ENCODE results near the gene IFNLR1.

Gene IFNLR1

DNA sequence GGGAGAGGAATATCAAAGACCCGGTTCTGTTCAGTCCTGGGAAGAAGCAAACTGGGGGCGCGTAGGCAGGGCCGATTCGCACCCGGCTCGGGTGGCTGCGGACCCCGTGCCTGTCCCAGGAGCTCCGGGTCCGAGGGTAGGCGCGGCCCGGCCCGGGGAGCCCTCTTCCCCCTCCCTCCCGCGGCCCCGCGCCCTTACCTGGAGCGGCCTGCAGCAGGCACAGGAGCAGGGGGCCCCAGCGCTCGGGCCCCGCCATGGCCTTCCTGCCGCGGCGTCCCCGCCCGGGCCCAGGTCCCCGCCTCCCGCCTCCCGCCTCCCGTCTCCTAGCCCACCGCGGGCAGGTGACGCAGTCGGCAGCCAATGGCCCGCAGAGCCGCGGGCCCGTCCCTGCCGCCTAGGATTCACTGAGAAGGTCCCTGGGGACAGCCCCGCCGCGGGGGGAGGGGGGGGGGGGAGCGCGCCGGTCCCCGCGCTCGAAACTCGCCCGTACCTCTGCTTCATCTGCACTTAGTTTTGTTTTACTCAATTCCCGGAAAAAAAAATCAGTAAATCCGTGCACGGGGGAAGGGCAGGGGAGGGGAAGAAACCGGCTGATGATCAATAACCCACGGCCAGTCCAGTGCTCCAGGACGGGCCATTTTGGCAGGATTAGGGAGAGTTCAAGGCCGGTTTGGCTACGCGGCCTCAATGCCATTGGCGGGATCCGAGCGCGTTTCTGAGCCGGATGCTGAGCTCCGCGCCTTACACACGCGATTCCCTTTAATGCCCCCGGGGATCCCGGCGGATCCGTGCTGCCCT, at the start of gene IFNLR1:
Gene IFNLR1 (minus strand): TSS at position 297 of the 798 bp plus-strand sequence. CDS start 41 bp downstream, at position 256.
- Histone ChIP-seq H3K27me3 (ENCODE audit: control insufficient read depth in 1 of 2, insufficient read depth in 2 of 2, low read length in 2 of 2) (peaks cover 6 to 23% of the 10 kb centered on the region in 2 donors), H3K36me3 (ENCODE audit: control insufficient read depth in 2 of 2, insufficient read depth in 2 of 2, low read length in 2 of 2) (no peaks in the 10 kb centered on the region), H3K4me3 (ENCODE audit: low read length in 2 of 2) (peak within 1 kb of the TSS; percentile 55 to 75), H3K9ac (ENCODE audit: low read length in 2 of 2) (peak within 1 kb of the TSS; percentile 9 to 64), H3K27ac (ENCODE audit: low read length) (no peak within 1 kb of the TSS), H3K4me1 (ENCODE audit: control insufficient read depth, insufficient read depth, low read length) (peaks cover 9% of the 10 kb centered on the region), H3K9me3 (ENCODE audit: control insufficient read depth in 2 of 2, low read length in 2 of 2) (no peaks in the 10 kb centered on the region)

- Histone ChIP-seq H3K36me3 (ENCODE audit: control insufficient read depth in 2 of 2, insufficient read depth in 2 of 2, low read length in 2 of 2) (no peaks in the 10 kb centered on the region), H3K9ac (ENCODE audit: low read length in 2 of 2) (no peak overlapping the region), H3K27me3 (ENCODE audit: control insufficient read depth in 1 of 2, insufficient read depth in 2 of 2, low read length in 2 of 2) (peaks cover 0 to 10% of the 10 kb centered on the region in 2 donors), H3K27ac (ENCODE audit: low read length) (no peak overlapping the region), H3K4me3 (ENCODE audit: low read length in 2 of 2) (no peak overlapping the region), H3K9me3 (ENCODE audit: control insufficient read depth in 2 of 2, low read length in 2 of 2) (peaks cover 0 to 3% of the 10 kb centered on the region in 2 donors), H3K4me1 (ENCODE audit: control insufficient read depth, insufficient read depth, low read length) (peaks cover 3% of the 10 kb centered on the region)
Measured at GRCh38 chr1:24235921-24236788, 49.1 kb upstream of the IFNLR1 start.

DNA sequence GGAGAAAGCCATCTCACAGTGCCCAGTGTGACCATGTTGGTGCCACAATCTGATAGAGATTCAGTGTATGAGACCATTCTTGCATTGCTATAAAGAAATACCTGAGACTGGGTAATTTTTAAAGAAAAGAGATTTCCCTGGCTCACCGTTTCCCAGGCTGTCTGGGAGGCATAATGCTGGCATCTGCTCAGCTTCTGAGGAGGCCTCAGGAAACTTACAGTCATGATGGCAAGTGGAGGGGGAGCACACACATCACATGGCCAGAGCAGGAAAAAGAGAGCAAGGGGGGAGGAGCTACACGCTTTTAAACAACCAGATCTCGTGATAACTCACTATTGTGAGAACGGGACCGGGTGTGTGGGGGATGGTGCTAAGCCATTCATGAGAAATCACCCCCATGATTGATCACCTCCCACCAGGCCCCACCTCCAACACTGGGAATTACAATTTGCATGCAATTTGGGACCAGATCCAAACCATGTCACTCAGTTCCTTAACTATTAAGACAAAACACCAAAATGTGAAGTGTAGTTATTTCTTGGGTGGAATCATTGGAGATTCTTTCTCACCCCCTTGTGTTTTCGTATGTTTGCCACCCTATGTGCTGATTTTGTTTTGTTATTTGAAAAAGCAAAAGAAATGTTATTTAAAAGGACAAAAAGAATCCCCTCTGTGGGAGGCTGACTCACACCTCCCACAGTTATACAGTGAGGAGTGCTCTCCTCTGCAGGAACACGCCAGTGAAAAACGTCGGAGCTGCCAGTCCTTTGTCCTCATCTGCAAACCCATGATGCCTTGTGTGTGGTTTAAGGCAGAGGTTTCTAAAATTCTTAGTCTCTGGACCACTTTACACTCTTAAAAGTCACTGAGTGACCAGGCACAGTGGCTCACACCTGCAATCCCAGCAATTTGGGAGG, 46.9 kb upstream of the IFNLR1 start:
- peaks cover 0 to 10% of the 10 kb centered on the region in 2 donors for H3K27me3 ChIP-seq (ENCODE audit: control insufficient read depth in 1 of 2, insufficient read depth in 2 of 2, low read length in 2 of 2)
- H3K9ac ChIP-seq (ENCODE audit: low read length in 2 of 2): no peak overlapping the region
- H3K36me3 ChIP-seq (ENCODE audit: control insufficient read depth in 2 of 2, insufficient read depth in 2 of 2, low read length in 2 of 2): no peaks in the 10 kb centered on the region
- H3K4me1 ChIP-seq (ENCODE audit: control insufficient read depth, insufficient read depth, low read length): peaks cover 3% of the 10 kb centered on the region
- no peak overlapping the region for H3K4me3 ChIP-seq (ENCODE audit: low read length in 2 of 2)
- no peak overlapping the region for H3K27ac ChIP-seq (ENCODE audit: low read length)
- peaks cover 0 to 3% of the 10 kb centered on the region in 2 donors for H3K9me3 ChIP-seq (ENCODE audit: control insufficient read depth in 2 of 2, low read length in 2 of 2)

- Histone ChIP-seq H3K27ac (ENCODE audit: low read length) (no peak overlapping the region), H3K9me3 (ENCODE audit: control insufficient read depth in 2 of 2, low read length in 2 of 2) (peaks cover 0 to 3% of the 10 kb centered on the region in 2 donors), H3K36me3 (ENCODE audit: control insufficient read depth in 2 of 2, insufficient read depth in 2 of 2, low read length in 2 of 2) (no peaks in the 10 kb centered on the region), H3K4me3 (ENCODE audit: low read length in 2 of 2) (no peak overlapping the region), H3K4me1 (ENCODE audit: control insufficient read depth, insufficient read depth, low read length) (peaks cover 3% of the 10 kb centered on the region), H3K27me3 (ENCODE audit: control insufficient read depth in 1 of 2, insufficient read depth in 2 of 2, low read length in 2 of 2) (peaks cover 0 to 2% of the 10 kb centered on the region in 2 donors), H3K9ac (ENCODE audit: low read length in 2 of 2) (no peak overlapping the region)
Measured at GRCh38 chr1:24231701-24232100, 44.6 kb upstream of the IFNLR1 start.

DNA sequence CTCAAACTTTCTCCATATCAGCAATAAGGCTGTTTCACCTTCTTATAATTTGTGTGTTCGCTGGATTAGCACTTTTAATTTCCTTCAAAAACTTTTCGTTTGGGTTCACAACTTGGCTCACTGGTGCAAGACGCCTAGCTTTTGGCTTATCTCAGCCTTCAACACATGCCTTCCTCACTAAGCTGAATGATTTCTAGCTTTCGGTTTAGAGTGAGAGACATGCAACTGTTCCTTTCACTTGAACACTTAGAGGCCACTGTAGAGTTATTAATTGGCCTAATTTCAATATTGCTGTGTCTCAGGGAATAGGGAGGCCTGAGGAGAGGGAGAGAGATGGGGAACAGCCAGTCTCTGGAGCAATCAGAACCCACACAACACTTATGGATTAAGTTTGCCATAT, 41.2 kb upstream of the IFNLR1 start:
- Histone ChIP-seq H3K27ac (ENCODE audit: low read length) (no peak overlapping the region), H3K9ac (ENCODE audit: low read length in 2 of 2) (no peak overlapping the region), H3K9me3 (ENCODE audit: control insufficient read depth in 2 of 2, low read length in 2 of 2) (no peaks in the 10 kb centered on the region)

GRCh38 chr1:24226749-24227148, 39.7 kb upstream of the IFNLR1 start:
- Histone ChIP-seq H3K9me3 (ENCODE audit: control insufficient read depth in 2 of 2, low read length in 2 of 2) (no peaks in the 10 kb centered on the region), H3K4me3 (ENCODE audit: low read length in 2 of 2) (no peak overlapping the region), H3K27ac (ENCODE audit: low read length) (no peak overlapping the region), H3K27me3 (ENCODE audit: control insufficient read depth in 1 of 2, insufficient read depth in 2 of 2, low read length in 2 of 2) (peaks cover 3 to 7% of the 10 kb centered on the region in 2 donors), H3K36me3 (ENCODE audit: control insufficient read depth in 2 of 2, insufficient read depth in 2 of 2, low read length in 2 of 2) (no peaks in the 10 kb centered on the region), H3K4me1 (ENCODE audit: control insufficient read depth, insufficient read depth, low read length) (no peaks in the 10 kb centered on the region), H3K9ac (ENCODE audit: low read length in 2 of 2) (no peak overlapping the region)

More for the DNA sequence above, 41.2 kb upstream of the IFNLR1 start:
- H3K27me3 ChIP-seq (ENCODE audit: control insufficient read depth in 1 of 2, insufficient read depth in 2 of 2, low read length in 2 of 2): no peaks in the 10 kb centered on the region
- H3K4me3 ChIP-seq (ENCODE audit: low read length in 2 of 2): no peak overlapping the region
- H3K4me1 ChIP-seq (ENCODE audit: control insufficient read depth, insufficient read depth, low read length): no peaks in the 10 kb centered on the region
- H3K36me3 ChIP-seq (ENCODE audit: control insufficient read depth in 2 of 2, insufficient read depth in 2 of 2, low read length in 2 of 2): no peaks in the 10 kb centered on the region

GRCh38 chr1:24224761-24225160, 37.7 kb upstream of the IFNLR1 start:
- Histone ChIP-seq H3K27ac (ENCODE audit: low read length) (no peak overlapping the region), H3K9me3 (ENCODE audit: control insufficient read depth in 2 of 2, low read length in 2 of 2) (no peaks in the 10 kb centered on the region), H3K4me3 (ENCODE audit: low read length in 2 of 2) (no peak overlapping the region), H3K27me3 (ENCODE audit: control insufficient read depth in 1 of 2, insufficient read depth in 2 of 2, low read length in 2 of 2) (peaks cover 8 to 15% of the 10 kb centered on the region in 2 donors), H3K4me1 (ENCODE audit: control insufficient read depth, insufficient read depth, low read length) (no peaks in the 10 kb centered on the region), H3K36me3 (ENCODE audit: control insufficient read depth in 2 of 2, insufficient read depth in 2 of 2, low read length in 2 of 2) (no peaks in the 10 kb centered on the region), H3K9ac (ENCODE audit: low read length in 2 of 2) (no peak overlapping the region)

DNA sequence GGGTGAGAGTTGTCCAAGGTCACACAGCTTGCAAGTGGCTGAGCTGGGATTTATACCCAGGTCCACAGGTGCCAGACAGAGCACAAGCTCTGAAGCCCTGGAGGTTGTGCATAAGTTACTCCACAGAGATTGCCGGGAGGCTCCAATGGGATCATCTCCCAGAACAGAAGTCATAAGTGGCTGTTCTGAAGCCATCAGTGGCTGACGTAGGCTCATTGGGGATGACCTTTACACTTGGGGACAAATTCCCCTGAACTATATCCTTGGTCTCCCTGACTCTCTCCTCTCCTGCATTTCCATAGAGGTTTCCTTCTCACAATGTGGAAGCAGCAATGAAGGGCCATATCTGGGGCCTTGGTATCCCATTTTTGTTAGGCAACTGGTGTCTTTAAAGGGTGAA, 37.0 kb upstream of the IFNLR1 start:
- H3K36me3 ChIP-seq (ENCODE audit: control insufficient read depth in 2 of 2, insufficient read depth in 2 of 2, low read length in 2 of 2): no peaks in the 10 kb centered on the region
- H3K27me3 ChIP-seq (ENCODE audit: control insufficient read depth in 1 of 2, insufficient read depth in 2 of 2, low read length in 2 of 2): peaks cover 12 to 17% of the 10 kb centered on the region in 2 donors
- H3K9me3 ChIP-seq (ENCODE audit: control insufficient read depth in 2 of 2, low read length in 2 of 2): no peaks in the 10 kb centered on the region
- H3K4me3 ChIP-seq (ENCODE audit: low read length in 2 of 2): no peak overlapping the region
- no peaks in the 10 kb centered on the region for H3K4me1 ChIP-seq (ENCODE audit: control insufficient read depth, insufficient read depth, low read length)
- no peak overlapping the region for H3K27ac ChIP-seq (ENCODE audit: low read length)
- no peak overlapping the region for H3K9ac ChIP-seq (ENCODE audit: low read length in 2 of 2)

DNA sequence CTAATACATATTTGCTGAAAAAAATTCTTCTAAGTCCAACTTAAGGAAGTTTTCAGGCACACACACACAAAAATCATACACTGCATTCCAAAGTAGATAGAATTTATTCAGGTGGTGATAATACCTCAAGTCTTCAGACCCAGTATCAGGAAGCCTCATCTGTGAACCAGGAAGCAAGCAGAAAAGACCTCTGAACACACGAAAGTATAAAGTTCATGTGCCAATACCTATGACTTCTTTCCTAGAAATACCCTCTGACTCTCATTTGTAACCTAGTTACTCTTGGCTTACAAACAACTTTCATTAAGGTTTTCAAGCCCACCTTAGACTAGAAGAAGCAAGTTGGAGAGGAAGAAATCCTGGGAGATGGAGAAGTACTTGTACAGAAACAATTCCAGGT, 35.7 kb upstream of the IFNLR1 start:
- no peak overlapping the region for H3K27ac ChIP-seq (ENCODE audit: low read length)

DNA sequence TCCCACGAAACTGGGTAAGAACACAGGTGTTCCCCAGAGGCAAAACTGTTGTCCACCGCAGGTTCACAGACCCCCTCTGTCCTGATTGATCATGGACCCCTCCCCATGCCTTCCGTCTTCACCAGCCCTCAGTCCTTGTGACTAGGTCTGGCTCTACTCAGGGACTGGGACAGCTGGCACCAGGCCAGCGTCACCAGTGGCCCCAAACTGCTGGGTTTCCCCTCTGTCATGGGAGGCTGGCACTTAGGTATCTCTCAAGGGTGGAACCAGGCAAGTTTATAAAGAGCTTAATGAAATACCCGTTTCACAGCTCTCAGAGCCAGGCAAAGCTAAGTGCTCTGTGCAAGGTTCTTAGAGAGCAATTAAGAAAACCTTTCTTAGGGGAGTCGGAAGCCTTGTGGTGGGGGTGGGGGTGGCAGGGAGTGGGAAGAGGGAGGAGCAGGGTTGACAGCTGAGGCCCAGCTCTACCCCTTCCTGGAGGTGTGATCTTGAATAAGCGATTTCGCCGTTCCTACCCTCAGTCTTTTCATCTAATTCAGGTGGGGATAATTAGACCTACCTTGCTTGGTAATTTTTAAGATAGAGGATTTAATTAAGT, 35.0 kb upstream of the IFNLR1 start:
- Histone ChIP-seq H3K4me1 (ENCODE audit: control insufficient read depth, insufficient read depth, low read length) (no peaks in the 10 kb centered on the region), H3K4me3 (ENCODE audit: low read length in 2 of 2) (no peak overlapping the region), H3K27ac (ENCODE audit: low read length) (no peak overlapping the region), H3K27me3 (ENCODE audit: control insufficient read depth in 1 of 2, insufficient read depth in 2 of 2, low read length in 2 of 2) (peaks cover 24 to 29% of the 10 kb centered on the region in 2 donors), H3K9ac (ENCODE audit: low read length in 2 of 2) (no peak overlapping the region), H3K9me3 (ENCODE audit: control insufficient read depth in 2 of 2, low read length in 2 of 2) (no peaks in the 10 kb centered on the region), H3K36me3 (ENCODE audit: control insufficient read depth in 2 of 2, insufficient read depth in 2 of 2, low read length in 2 of 2) (no peaks in the 10 kb centered on the region)

More for the DNA sequence above, 35.7 kb upstream of the IFNLR1 start:
- Histone ChIP-seq H3K9me3 (ENCODE audit: control insufficient read depth in 2 of 2, low read length in 2 of 2) (no peaks in the 10 kb centered on the region), H3K4me1 (ENCODE audit: control insufficient read depth, insufficient read depth, low read length) (no peaks in the 10 kb centered on the region), H3K9ac (ENCODE audit: low read length in 2 of 2) (no peak overlapping the region), H3K36me3 (ENCODE audit: control insufficient read depth in 2 of 2, insufficient read depth in 2 of 2, low read length in 2 of 2) (no peaks in the 10 kb centered on the region), H3K4me3 (ENCODE audit: low read length in 2 of 2) (no peak overlapping the region), H3K27me3 (ENCODE audit: control insufficient read depth in 1 of 2, insufficient read depth in 2 of 2, low read length in 2 of 2) (peaks cover 18 to 22% of the 10 kb centered on the region in 2 donors)

All from stomach smooth muscle (tissue), 2 donors.